BJ (cell line): ENCODE results near the gene PDGFC. TPM values are rescaled to one million over a fixed set of nuclear protein-coding genes. Genes with fewer than 3 reads are reported as not detected.

Experiments
- CTCF ChIA-PET: fragments of 350-600 bp; formaldehyde crosslinking; extraction: SDS; loops from one replicate; lab custom pipeline; 2021; ENCODE audit warnings: antibody characterized with exemption, inconsistent platforms; lab: Yijun Ruan, JAX
- POLR2A ChIA-PET: fragments of 300-600 bp; sonication (Branson Sonifier 250); formaldehyde crosslinking; extraction: SDS; loops from one replicate; lab custom pipeline; 2021; ENCODE audit warnings: antibody characterized with exemption; lab: Charles Lee
- DNase-seq: peaks from one replicate; pipeline ENCODE4 v3.0.0-alpha.2; 2011; ENCODE audit warnings: low read depth
- H3K27me3 ChIP-seq: 2 replicates; pipeline ENCODE4 v1.6.0; 2011; ENCODE audit warnings: low read length; ENCODE audit not compliant: control insufficient read depth, insufficient read depth
- H3K36me3 ChIP-seq: 2 replicates; pipeline ENCODE4 v1.5.1; 2011; ENCODE audit warnings: low read length; ENCODE audit not compliant: control insufficient read depth, insufficient read depth
- H3K4me3 ChIP-seq: 2 replicates; pipeline ENCODE4 v1.5.1; 2011; ENCODE audit warnings: low read depth, mild to moderate bottlenecking, control low read depth, low read length
- CTCF ChIP-seq: IDR thresholded peaks from 2 replicates; pipeline ENCODE4 v1.5.1; 2011; ENCODE audit warnings: low read depth, mild to moderate bottlenecking, control low read depth, inconsistent platforms, low read length, moderate library complexity; ENCODE audit not compliant: insufficient read depth
- polyA minus RNA-seq: library from RNA; depleted of rRNA, polyadenylated mRNA; stranded (reverse); fragments of >200 nt; gene quantifications from 2 replicates; pipeline ENCODE4 v1.2.3, GENCODE V29; 2011; rRNA and poly(A)+ RNA removed
- polyA plus RNA-seq: library from polyadenylated mRNA; depleted of rRNA; stranded (reverse); fragments of >200 nt; gene quantifications from 2 replicates; pipeline ENCODE4 v1.2.3, GENCODE V29; 2011; rRNA removed

PDGFC gene
- polyA plus RNA-seq (22.4 and 35.5 TPM in 2 replicates), polyA minus RNA-seq (34.0 and 40.9 TPM in 2 replicates)

GRCh38 chr4:156971676-156972378 is at the start of gene PDGFC:
Gene PDGFC, minus strand, starts transcription at chr4:156971799. Its CDS starts 896 bp downstream, at chr4:156970903.
- no peaks in the 10 kb centered on the region for H3K36me3 ChIP-seq
- DNase-seq, result no peak
- no peaks in the 10 kb centered on the region for H3K27me3 ChIP-seq
- H3K4me3 ChIP-seq, result peak within 1 kb of the TSS; percentile 75
- peak; percentile 48 for TF ChIP-seq CTCF
- POLR2A ChIA-PET, result no interaction called here
- CTCF ChIA-PET, result interaction anchor here (0.5 to 5.1 kb wide), 9 partner anchors 26 to 692 kb away, joined by 3 to 47 read pairs (median 4); no protein-coding TSS in a partner anchor

GRCh38 chr4:157020882-157021281 is 49.3 kb upstream of the PDGFC start:
- no peaks in the 10 kb centered on the region for H3K36me3 ChIP-seq
- no peaks in the 10 kb centered on the region for H3K27me3 ChIP-seq
- ChIA-PET CTCF (no interaction called here), POLR2A (no interaction called here)
- H3K4me3 ChIP-seq, result no peak overlapping the region
- no peak for DNase-seq
- no peak for TF ChIP-seq CTCF

GRCh38 chr4:157018920-157019490 is 47.4 kb upstream of the PDGFC start:
- DNase-seq, result no peak
- ChIA-PET CTCF (interaction anchor here (0.6 to 1.3 kb wide), 2 partner anchors 51 to 338 kb away, joined by 3 to 4 read pairs; no protein-coding TSS in a partner anchor), POLR2A (no interaction called here)
- no peak for TF ChIP-seq CTCF
- Histone ChIP-seq H3K36me3 (no peaks in the 10 kb centered on the region), H3K27me3 (no peaks in the 10 kb centered on the region), H3K4me3 (no peak overlapping the region)

GRCh38 chr4:157014621-157015591 is 43.3 kb upstream of the PDGFC start:
- Histone ChIP-seq H3K36me3 (no peaks in the 10 kb centered on the region), H3K27me3 (no peaks in the 10 kb centered on the region), H3K4me3 (no peak overlapping the region)
- TF ChIP-seq CTCF, result 0 out of 2 replicates have a peak, but pooled peaks have one; percentile 15
- POLR2A ChIA-PET, result interaction anchor here (1.4 kb wide), 1 partner anchor 39 kb away, joined by 4 read pairs; no protein-coding TSS in a partner anchor
- peak; percentile 59 for DNase-seq
- CTCF ChIA-PET, result interaction anchor here (0.9 to 1.1 kb wide), 3 partner anchors 9 to 31 kb away, joined by 3 read pairs; no protein-coding TSS in a partner anchor
